Dermis blood vessel endothelial cell (primary cell): Measurements from ENCODE around the gene BEND6. TPM values are rescaled to one million over a fixed set of nuclear protein-coding genes. Genes with fewer than 3 reads are reported as not detected.
A peak's percentile ranks its signal among the peaks of the same experiment; 100 is the strongest.

ENCODE experiments used
- DNase-seq: peaks from one replicate; pipeline ENCODE4 v3.0.0; 2010
- total RNA-seq: library from RNA; depleted of rRNA; stranded (reverse); fragments of >200 nt; gene quantifications from 2 replicates; pipeline ENCODE4 v1.2.3, GENCODE V29; 2014

BEND6 gene
- 0.14 and 0.34 TPM in 2 replicates for total RNA-seq

- DNase-seq, result peak; percentile 69
Measured at GRCh38 chr6:56954403-56955170, at the start of gene BEND6. BEND6 (plus strand) TSS chr6:56955107; CDS start chr6:56981811, 26,704 bp downstream.

GRCh38 chr6:56905378-56905777 lies 49.5 kb upstream of the BEND6 start:
- DNase-seq, result no peak

GRCh38 chr6:56906752-56907151 lies 48.2 kb upstream of the BEND6 start:
- DNase-seq, result no peak

GRCh38 chr6:56909115-56909907 lies 45.6 kb upstream of the BEND6 start:
- no peak for DNase-seq

GRCh38 chr6:56911847-56912246 lies 43.1 kb upstream of the BEND6 start:
- peak; percentile 42 for DNase-seq

GRCh38 chr6:56913285-56914074 lies 41.4 kb upstream of the BEND6 start:
- DNase-seq, result no peak

- DNase-seq, result no peak
Measured at GRCh38 chr6:56914798-56915658, 39.9 kb upstream of the BEND6 start.

GRCh38 chr6:56915832-56916231 lies 39.1 kb upstream of the BEND6 start:
- DNase-seq, result no peak

GRCh38 chr6:56916849-56917551 lies 37.9 kb upstream of the BEND6 start:
- no peak for DNase-seq

GRCh38 chr6:56922645-56923044 lies 32.3 kb upstream of the BEND6 start:
- no peak for DNase-seq

GRCh38 chr6:56923565-56923964 lies 31.3 kb upstream of the BEND6 start:
- DNase-seq, result no peak

GRCh38 chr6:56927538-56928453 lies 27.1 kb upstream of the BEND6 start:
- DNase-seq, result no peak

- DNase-seq, result no peak
Measured at GRCh38 chr6:56930846-56931245, 24.1 kb upstream of the BEND6 start.

GRCh38 chr6:56932910-56933477 lies 21.9 kb upstream of the BEND6 start:
- no peak for DNase-seq

- DNase-seq, result no peak
Measured at GRCh38 chr6:56933650-56934049, 21.3 kb upstream of the BEND6 start.

GRCh38 chr6:56934876-56935275 lies 20.0 kb upstream of the BEND6 start:
- no peak for DNase-seq

- no peak for DNase-seq
Measured at GRCh38 chr6:56936466-56936865, 18.4 kb upstream of the BEND6 start.

- DNase-seq, result peak; percentile 60
Measured at GRCh38 chr6:56938649-56939191, 16.2 kb upstream of the BEND6 start.

- DNase-seq, result no peak
Measured at GRCh38 chr6:56940463-56940862, 14.4 kb upstream of the BEND6 start.

- no peak for DNase-seq
Measured at GRCh38 chr6:56940977-56941376, 13.9 kb upstream of the BEND6 start.
